Measurements from ENCODE around the gene NBPF26. TPM values are rescaled to one million over a fixed set of nuclear protein-coding genes. Genes with fewer than 3 reads are reported as not detected.
A peak's percentile ranks its signal among the peaks of the same experiment; 100 is the strongest.
"Not testable (repeated sequence)": the region's sequence is repeated elsewhere in the genome, so short reads cannot be mapped to it uniquely, and the experiment has no call there.

Gene NBPF26
- polyA plus RNA-seq, 5 donors = 3.6 to 14.9 (median 9.1) TPM

DNA sequence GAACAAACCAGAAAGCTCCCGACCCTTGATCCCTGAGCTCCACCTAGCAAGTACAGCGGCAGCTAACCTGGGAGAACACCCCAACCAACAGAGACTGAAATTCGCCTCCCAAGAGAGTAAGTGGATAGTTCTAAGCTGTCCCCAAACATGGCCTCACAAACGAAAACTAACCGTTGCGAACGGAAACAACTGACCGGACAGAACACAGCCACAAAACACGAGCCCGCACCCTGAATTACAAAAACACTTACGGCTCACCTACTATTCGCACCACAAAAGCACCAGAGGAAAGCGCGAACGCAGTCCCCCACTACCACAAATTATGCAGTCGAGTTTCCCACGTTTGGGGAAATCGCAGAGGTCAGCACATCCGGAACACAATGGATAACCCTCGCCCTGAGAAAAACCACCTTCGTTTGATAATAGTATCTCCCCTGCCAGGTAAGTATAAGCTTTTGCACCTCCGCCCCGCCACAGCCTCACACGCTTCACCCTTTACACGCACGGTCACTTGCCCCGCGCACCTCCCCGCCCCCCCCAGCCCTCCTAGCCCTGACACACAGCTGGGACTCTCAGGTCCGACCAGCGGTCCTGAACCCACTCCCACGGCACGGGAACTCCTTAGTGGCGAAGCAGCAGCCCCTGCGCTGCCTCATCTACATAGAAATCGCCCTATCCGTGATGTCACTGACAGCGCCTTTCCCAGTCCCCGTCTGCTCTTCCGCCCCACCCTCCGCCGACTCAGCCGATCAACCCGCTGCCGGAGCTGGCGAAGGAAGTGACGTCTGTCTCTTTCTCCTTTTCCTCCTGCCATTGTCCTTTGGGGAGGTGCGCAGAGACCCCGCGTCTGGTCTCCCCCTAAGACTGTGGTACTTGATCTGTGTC, 127.0 kb downstream of the NBPF26 start:
- peak; percentile 65 to 74 for DNase-seq

GRCh38 chr1:120858144-120858543, 134.4 kb downstream of the NBPF26 start:
- DNase-seq = not testable (repeated sequence)

DNA sequence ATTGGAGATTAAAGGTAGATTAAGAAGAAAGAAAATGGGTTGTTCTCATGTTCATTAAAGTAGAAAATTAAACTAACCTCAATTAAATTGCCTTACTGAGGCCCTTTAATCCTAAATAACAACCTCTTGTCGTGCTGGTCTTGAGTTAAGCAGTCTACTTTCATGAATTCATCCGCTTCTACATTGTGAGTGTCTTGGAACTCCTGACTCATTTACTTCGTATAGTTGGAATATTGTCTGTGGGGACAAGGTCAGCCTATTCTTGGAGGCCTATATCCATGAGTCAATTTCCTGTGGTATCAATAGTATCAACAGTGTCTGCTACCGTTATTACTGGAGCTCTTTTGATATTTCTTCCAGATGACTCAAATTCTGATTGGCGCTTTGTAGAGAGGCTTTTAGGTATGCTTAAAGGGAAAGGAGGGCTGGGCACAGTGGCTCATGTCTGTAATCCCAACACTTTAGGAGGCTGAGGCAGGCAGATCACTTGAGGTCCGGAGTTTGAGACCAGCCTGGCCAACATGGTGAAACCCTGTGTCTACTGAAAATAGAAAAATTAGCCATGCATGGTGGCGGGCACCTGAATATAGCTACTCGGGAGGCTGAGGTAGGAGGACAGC, 136.0 kb downstream of the NBPF26 start:
- DNase-seq = not testable (repeated sequence)

GRCh38 chr1:120878206-120878605, 154.5 kb downstream of the NBPF26 start:
- not testable (repeated sequence) for DNase-seq

GRCh38 chr1:120880056-120880455, 156.3 kb downstream of the NBPF26 start:
- DNase-seq = not testable (repeated sequence)

- not testable (repeated sequence) for DNase-seq
Observed at GRCh38 chr1:120881934-120882333, 158.2 kb downstream of the NBPF26 start.

Other genes with a start within 250 kb of the NBPF26 start
- under 1 TPM in 1 of 5 donors, not detected in 4; 0.33 TPM for gene PPIAL4A, start 165.8 kb downstream of the NBPF26 start, polyA plus RNA-seq (ENCODE audit: insufficient read depth in 1 of 5, insufficient read length in 5 of 5, low replicate concordance in 1 of 5)